ENCODE measurements around the gene SLC30A2.

Gene SLC30A2

GRCh38 chr1:25989440-25990234, 56.3 kb downstream of the SLC30A2 start:
- peaks cover 3% of the 10 kb centered on the region for H3K9me3 ChIP-seq (ENCODE audit: severe bottlenecking)
- H3K27ac ChIP-seq: peak overlapping the region; percentile 96
- H3K36me3 ChIP-seq: peaks cover 17% of the 10 kb centered on the region
- H3K4me3 ChIP-seq (ENCODE audit: low read depth, low read length): no peak overlapping the region
- no peaks in the 10 kb centered on the region for H3K27me3 ChIP-seq (ENCODE audit: insufficient read depth, low read depth, severe bottlenecking)
- TF ChIP-seq, protein P1, sequence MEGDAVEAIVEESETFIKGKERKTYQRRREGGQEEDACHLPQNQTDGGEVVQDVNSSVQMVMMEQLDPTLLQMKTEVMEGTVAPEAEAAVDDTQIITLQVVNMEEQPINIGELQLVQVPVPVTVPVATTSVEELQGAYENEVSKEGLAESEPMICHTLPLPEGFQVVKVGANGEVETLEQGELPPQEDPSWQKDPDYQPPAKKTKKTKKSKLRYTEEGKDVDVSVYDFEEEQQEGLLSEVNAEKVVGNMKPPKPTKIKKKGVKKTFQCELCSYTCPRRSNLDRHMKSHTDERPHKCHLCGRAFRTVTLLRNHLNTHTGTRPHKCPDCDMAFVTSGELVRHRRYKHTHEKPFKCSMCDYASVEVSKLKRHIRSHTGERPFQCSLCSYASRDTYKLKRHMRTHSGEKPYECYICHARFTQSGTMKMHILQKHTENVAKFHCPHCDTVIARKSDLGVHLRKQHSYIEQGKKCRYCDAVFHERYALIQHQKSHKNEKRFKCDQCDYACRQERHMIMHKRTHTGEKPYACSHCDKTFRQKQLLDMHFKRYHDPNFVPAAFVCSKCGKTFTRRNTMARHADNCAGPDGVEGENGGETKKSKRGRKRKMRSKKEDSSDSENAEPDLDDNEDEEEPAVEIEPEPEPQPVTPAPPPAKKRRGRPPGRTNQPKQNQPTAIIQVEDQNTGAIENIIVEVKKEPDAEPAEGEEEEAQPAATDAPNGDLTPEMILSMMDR (IDR thresholded peaks at IDR 0.05; ENCODE audit: low read depth, low read length): no peak
- peak; percentile 44 for DNase-seq

DNA sequence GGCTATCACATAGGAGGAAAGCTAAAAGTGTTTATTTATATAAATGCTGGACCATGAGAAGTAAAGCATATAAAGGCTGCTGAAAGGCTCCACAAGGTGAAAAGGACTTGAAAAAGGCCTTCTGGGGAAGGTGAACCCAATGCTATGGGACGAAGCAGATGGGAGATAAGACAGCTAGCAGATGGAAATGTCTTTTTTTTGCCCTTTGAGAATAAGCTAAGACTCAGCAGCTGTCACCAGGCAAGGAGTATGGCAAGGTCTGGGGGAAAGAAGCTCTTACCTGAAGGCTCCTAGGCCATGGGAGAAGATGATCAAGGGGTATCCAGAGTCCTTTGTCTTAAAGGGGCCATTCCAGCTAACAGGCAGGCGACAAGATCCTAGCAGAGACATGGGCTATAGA, 58.0 kb downstream of the SLC30A2 start:
- Histone ChIP-seq H3K9me3 (ENCODE audit: severe bottlenecking) (peaks cover 3% of the 10 kb centered on the region), H3K4me3 (ENCODE audit: low read depth, low read length) (no peak overlapping the region), H3K27ac (peak overlapping the region; percentile 96), H3K36me3 (peaks cover 30% of the 10 kb centered on the region), H3K27me3 (ENCODE audit: insufficient read depth, low read depth, severe bottlenecking) (no peaks in the 10 kb centered on the region)
- TF ChIP-seq, protein P1 (IDR thresholded peaks at IDR 0.05; ENCODE audit: low read depth, low read length): no peak
- DNase-seq: peak; percentile 76

Measured in WERI-Rb-1 (cell line).